ENCODE measurements around the gene TEX14. TPM values are rescaled to one million over a fixed set of nuclear protein-coding genes. Genes with fewer than 3 reads are reported as not detected.

Gene TEX14
- total RNA-seq, 1 donor from 2014 or later = not detected

GRCh38 chr17:58669853-58670252, 22.0 kb downstream of the TEX14 start:
- FAIRE-seq (no peak), DNase-seq (ENCODE audit: low read depth) (no peak)
- Histone ChIP-seq H3K4me3 (ENCODE audit: low read depth, low read length) (no peak overlapping the region), H3K36me3 (ENCODE audit: control insufficient read depth, insufficient read depth, low read length) (no peaks in the 10 kb centered on the region), H3K27me3 (ENCODE audit: control insufficient read depth, insufficient read depth, low read length) (no peaks in the 10 kb centered on the region)
- no peak for TF ChIP-seq CTCF (IDR thresholded peaks at IDR 0.05; ENCODE audit: insufficient read depth, low read length, severe bottlenecking)

GRCh38 chr17:58668598-58668935, 23.3 kb downstream of the TEX14 start:
- H3K4me3 ChIP-seq (ENCODE audit: low read depth, low read length) = no peak overlapping the region
- H3K36me3 ChIP-seq (ENCODE audit: control insufficient read depth, insufficient read depth, low read length) = no peaks in the 10 kb centered on the region
- TF ChIP-seq CTCF (IDR thresholded peaks at IDR 0.05; ENCODE audit: insufficient read depth, low read length, severe bottlenecking) = no peak
- no peak for DNase-seq (ENCODE audit: low read depth)
- no peaks in the 10 kb centered on the region for H3K27me3 ChIP-seq (ENCODE audit: control insufficient read depth, insufficient read depth, low read length)
- FAIRE-seq = no peak

- FAIRE-seq = no peak
- Histone ChIP-seq H3K4me3 (ENCODE audit: low read depth, low read length) (no peak overlapping the region), H3K36me3 (ENCODE audit: control insufficient read depth, insufficient read depth, low read length) (no peaks in the 10 kb centered on the region), H3K27me3 (ENCODE audit: control insufficient read depth, insufficient read depth, low read length) (no peaks in the 10 kb centered on the region)
- peak; percentile 79 for DNase-seq (ENCODE audit: low read depth)
- TF ChIP-seq CTCF (IDR thresholded peaks at IDR 0.05; ENCODE audit: insufficient read depth, low read length, severe bottlenecking) = no peak
Measured at GRCh38 chr17:58667934-58668597, 23.8 kb downstream of the TEX14 start.

- no peaks in the 10 kb centered on the region for H3K27me3 ChIP-seq (ENCODE audit: control insufficient read depth, insufficient read depth, low read length)
- no peaks in the 10 kb centered on the region for H3K36me3 ChIP-seq (ENCODE audit: control insufficient read depth, insufficient read depth, low read length)
- peak overlapping the region; percentile 32 for H3K4me3 ChIP-seq (ENCODE audit: low read depth, low read length)
- FAIRE-seq (no peak), DNase-seq (ENCODE audit: low read depth) (peak; percentile 87)
- no peak for TF ChIP-seq CTCF (IDR thresholded peaks at IDR 0.05; ENCODE audit: insufficient read depth, low read length, severe bottlenecking)
Measured at GRCh38 chr17:58666858-58667267, 25.0 kb downstream of the TEX14 start.

- FAIRE-seq (no peak), DNase-seq (ENCODE audit: low read depth) (peak; percentile 4)
- Histone ChIP-seq H3K36me3 (ENCODE audit: control insufficient read depth, insufficient read depth, low read length) (no peaks in the 10 kb centered on the region), H3K27me3 (ENCODE audit: control insufficient read depth, insufficient read depth, low read length) (no peaks in the 10 kb centered on the region), H3K4me3 (ENCODE audit: low read depth, low read length) (peak overlapping the region; percentile 32)
- TF ChIP-seq CTCF (IDR thresholded peaks at IDR 0.05; ENCODE audit: insufficient read depth, low read length, severe bottlenecking) = no peak
Measured at GRCh38 chr17:58665946-58666857, 25.6 kb downstream of the TEX14 start.
